Tibial nerve (tissue), 4 donors: Measurements from ENCODE around the gene NECTIN1. TPM values are rescaled to one million over a fixed set of nuclear protein-coding genes. Genes with fewer than 3 reads are reported as not detected.

Source experiments
- DNase-seq, 2 donors: peaks; one replicate each; pipeline ENCODE4 v3.0.0-alpha.2; 2019; ENCODE audit warnings: low spot score in 2 of 2
- H3K27ac ChIP-seq, 4 donors: fragments of 200-600 bp; sonication (generic) in 3 of 4; one replicate each; pipeline ENCODE4 v1.5.1; 2017 to 2019; ENCODE audit warnings: mild to moderate bottlenecking in 1 of 4
- H3K27me3 ChIP-seq, 2 donors: fragments of 200-600 bp; sonication (generic) in 1 of 2; one replicate each; pipeline versions ENCODE4 v1.5.1 to v1.6.0; 2017 to 2019
- H3K36me3 ChIP-seq, 3 donors: fragments of 200-600 bp; sonication (generic); one replicate each; pipeline ENCODE4 v1.5.1; 2018 to 2019
- H3K4me1 ChIP-seq, 4 donors: fragments of 200-600 bp; sonication (generic) in 3 of 4; one replicate each; pipeline ENCODE4 v1.5.1; 2017 to 2019
- H3K4me3 ChIP-seq, 4 donors: fragments of 200-600 bp; sonication (generic) in 3 of 4; one replicate each; pipeline ENCODE4 v1.5.1; 2017 to 2019; ENCODE audit warnings: mild to moderate bottlenecking in 1 of 4, moderate library complexity in 1 of 4
- H3K9me3 ChIP-seq, 4 donors: fragments of 200-600 bp; sonication (generic) in 3 of 4; one replicate each; pipeline ENCODE4 v1.5.1; 2017 to 2019
- EP300 ChIP-seq, 2 donors: sonication (generic); formaldehyde crosslinking; IDR thresholded peaks; one replicate each; pipeline ENCODE4 v1.6.1; 2017; ENCODE audit warnings: antibody characterized with exemption in 2 of 2, mild to moderate bottlenecking in 1 of 2
- POLR2A ChIP-seq, 2 donors: fragments of 450-650 bp; IDR thresholded peaks; one replicate each; pipeline ENCODE4 v1.6.1; 2017; ENCODE audit warnings: antibody characterized with exemption in 2 of 2, mild to moderate bottlenecking in 2 of 2, moderate library complexity in 2 of 2
- WGBS, 2 donors: methylation state at CpG; one replicate each; pipeline ENCODE4 v1.1.5; 2018; 5-methylcytosine and 5-hydroxymethylcytosine counted together
- total RNA-seq, 4 donors: library from RNA; depleted of rRNA; stranded (reverse); fragments of >200 nt; gene quantifications; one replicate each; pipeline ENCODE4 v1.1.0, GENCODE V29; 2016
- TF ChIP-seq, protein P1 (sequence below), 5 experiments: fragments of 200-600 bp in 3 of 5; fragments of 450-650 bp in 2 of 5; sonication (generic) in 3 of 5; IDR thresholded peaks; one replicate each; pipeline ENCODE4 v1.5.1; 2016 to 2019; ENCODE audit warnings: antibody characterized with exemption in 5 of 5, mild to moderate bottlenecking in 3 of 5, moderate library complexity in 2 of 5

Gene NECTIN1
- total RNA-seq, 4 donors from 2014 or later = 6.0 to 29.1 (median 14.0) TPM

DNA sequence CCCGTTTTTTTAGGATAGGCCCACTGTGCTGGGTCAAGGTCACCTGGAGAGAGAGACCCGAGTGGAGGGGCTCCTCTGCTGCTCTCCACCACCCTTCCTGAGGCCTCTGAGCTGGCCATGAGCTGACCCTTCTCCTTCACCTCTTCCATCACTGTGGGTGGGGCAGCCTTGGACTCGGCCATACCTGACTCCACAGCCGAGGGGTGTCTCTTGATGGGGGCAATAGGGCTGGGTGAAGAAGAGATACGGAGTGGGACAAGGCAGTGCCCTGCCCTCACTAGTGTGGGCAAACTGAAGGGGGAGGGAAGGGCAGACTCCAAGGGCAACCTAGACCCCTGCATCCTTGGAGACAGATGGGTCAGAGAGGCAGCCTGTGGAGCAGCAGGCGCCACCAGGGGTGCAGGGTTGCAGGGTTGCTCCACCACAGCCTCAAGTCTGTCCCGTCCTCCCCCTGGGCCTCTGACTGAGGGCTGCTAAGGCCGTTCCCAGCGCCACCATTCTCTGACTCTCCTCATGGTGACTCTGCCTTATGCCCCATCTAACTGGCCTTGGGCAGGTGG is 20.1 kb upstream of the NECTIN1 start:
- H3K36me3 ChIP-seq = no peaks in the 10 kb centered on the region
- 78 to 88% methylated on average over 9 of the region's 9 CpGs for WGBS, 2 donors
- H3K9me3 ChIP-seq = no peaks in the 10 kb centered on the region
- TF ChIP-seq POLR2A (IDR thresholded peaks at IDR 0.05) (no peak), EP300 (IDR thresholded peaks at IDR 0.05) (no peak)
- TF ChIP-seq, protein P1, sequence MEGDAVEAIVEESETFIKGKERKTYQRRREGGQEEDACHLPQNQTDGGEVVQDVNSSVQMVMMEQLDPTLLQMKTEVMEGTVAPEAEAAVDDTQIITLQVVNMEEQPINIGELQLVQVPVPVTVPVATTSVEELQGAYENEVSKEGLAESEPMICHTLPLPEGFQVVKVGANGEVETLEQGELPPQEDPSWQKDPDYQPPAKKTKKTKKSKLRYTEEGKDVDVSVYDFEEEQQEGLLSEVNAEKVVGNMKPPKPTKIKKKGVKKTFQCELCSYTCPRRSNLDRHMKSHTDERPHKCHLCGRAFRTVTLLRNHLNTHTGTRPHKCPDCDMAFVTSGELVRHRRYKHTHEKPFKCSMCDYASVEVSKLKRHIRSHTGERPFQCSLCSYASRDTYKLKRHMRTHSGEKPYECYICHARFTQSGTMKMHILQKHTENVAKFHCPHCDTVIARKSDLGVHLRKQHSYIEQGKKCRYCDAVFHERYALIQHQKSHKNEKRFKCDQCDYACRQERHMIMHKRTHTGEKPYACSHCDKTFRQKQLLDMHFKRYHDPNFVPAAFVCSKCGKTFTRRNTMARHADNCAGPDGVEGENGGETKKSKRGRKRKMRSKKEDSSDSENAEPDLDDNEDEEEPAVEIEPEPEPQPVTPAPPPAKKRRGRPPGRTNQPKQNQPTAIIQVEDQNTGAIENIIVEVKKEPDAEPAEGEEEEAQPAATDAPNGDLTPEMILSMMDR (IDR thresholded peaks at IDR 0.05) = no peak
- H3K27ac ChIP-seq = no peak overlapping the region
- no peak for DNase-seq
- H3K27me3 ChIP-seq = no peaks in the 10 kb centered on the region
- peaks cover 0 to 29% (median 16%) of the 10 kb centered on the region in 4 donors for H3K4me1 ChIP-seq
- H3K4me3 ChIP-seq = no peak overlapping the region

DNA sequence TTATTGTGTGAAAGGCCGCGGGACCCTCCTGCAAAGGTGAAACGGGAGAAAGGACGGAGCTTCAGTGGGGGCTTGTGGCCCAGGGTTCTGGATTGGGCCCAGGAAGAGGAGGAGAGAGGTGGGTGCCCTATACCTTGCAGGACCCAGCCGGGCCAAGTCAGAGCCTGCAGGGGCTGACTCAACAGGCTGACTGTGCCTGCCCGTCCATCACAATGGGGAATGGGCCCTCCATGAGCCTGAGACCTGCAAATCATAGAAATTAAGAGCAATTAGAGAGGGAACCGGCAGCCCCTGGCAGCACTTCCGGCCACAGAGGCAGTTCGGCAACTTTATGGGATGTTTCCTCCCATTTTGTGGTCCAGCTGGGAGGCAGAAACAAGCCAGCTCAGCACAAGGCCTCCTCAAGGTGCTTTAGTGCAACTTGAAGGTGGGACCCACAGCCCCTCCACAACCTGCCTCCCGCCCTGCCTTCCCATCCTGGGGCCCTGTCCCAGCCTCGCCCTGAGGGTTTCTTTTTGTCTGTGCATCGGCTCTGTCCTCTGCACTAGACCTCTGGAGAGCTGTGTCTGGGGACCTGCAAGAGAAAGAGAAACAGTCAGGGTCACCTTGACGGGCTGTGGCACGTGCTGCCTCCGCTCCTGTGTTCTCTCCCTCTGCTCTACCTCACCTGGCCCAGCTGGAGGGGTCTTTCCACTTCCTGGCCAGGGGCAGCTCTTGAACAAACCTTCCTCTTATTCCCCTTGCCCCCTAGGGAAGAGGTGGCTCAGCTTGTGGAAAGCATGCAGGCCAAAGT is 19.1 kb upstream of the NECTIN1 start:
- TF ChIP-seq, protein P1 (IDR thresholded peaks at IDR 0.05) = no peak
- TF ChIP-seq POLR2A (IDR thresholded peaks at IDR 0.05) (no peak), EP300 (IDR thresholded peaks at IDR 0.05) (no peak)
- Histone ChIP-seq H3K36me3 (no peaks in the 10 kb centered on the region), H3K27me3 (no peaks in the 10 kb centered on the region), H3K4me3 (no peak overlapping the region), H3K4me1 (peaks cover 0 to 27% (median 9%) of the 10 kb centered on the region in 4 donors), H3K9me3 (no peaks in the 10 kb centered on the region), H3K27ac (no peak overlapping the region)
- WGBS, 2 donors = 81 to 83% methylated on average over 14 of the region's 15 CpGs
- DNase-seq = no peak

DNA sequence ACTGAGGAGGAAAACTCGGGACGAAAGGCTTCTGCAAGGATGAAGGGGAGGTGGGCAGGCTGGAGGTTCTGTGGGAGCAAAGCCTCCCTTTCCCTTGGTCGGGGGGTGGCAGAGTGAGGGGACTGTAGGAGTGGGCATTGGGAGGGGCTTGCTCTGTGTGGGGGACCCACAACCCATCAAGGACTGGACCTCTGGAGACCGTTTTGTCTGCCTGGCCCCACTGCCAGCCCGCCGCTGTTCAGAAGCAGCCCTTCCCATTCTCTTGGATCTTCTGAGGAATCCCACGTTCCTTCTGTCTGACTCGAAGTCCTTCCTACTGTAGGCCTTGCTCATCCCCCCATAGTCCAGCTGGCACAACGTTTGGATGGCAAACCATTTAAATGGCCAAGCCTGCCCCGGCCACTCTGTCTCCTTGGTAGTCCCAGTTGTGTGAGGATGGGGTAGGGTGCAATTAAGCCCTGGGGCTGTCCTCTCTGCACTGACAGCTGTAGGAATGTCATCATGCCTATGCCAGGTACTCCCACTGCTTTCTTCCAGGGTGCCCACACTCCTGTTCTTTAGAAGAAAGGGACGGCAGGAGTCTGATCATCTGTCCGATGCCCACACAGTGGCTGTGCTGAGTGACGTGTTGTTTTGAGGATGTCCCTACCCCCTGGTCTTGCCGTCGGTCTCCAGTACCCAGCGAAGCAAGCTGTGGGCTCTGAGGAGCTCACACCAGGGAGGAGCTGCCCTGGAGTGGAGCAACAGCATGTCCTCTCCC is 17.0 kb upstream of the NECTIN1 start:
- 78 to 86% methylated on average over 14 of the region's 16 CpGs for WGBS, 2 donors

DNA sequence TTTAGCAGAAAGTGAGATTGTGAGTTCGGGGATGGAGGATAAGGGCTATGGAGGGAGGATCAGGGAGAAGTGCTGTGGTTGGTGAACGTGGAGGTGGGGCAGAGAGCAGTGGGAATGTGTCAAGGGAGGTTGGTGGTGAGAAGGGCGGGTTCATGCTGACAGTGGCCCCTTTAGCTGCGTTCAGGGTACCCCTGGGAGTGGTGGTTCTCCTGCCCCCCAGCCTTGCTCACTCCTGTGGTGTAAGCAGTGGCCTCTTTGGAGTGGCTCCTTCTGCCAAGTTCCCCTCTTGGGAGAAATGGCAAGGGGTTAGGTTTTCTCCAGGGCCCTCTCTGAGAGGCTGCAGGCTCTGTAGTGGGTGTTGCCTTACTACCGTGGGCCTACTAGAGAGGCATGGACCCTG is 16.1 kb upstream of the NECTIN1 start:
- TF ChIP-seq EP300 (IDR thresholded peaks at IDR 0.05) = no peak
- TF ChIP-seq POLR2A (IDR thresholded peaks at IDR 0.05) = no peak
- TF ChIP-seq, protein P1 (IDR thresholded peaks at IDR 0.05) = no peak
- Histone ChIP-seq H3K27me3 (peaks cover 0 to 18% of the 10 kb centered on the region in 2 donors), H3K4me3 (no peak overlapping the region), H3K27ac (no peak overlapping the region), H3K4me1 (peaks cover 0 to 27% (median 6%) of the 10 kb centered on the region in 4 donors), H3K36me3 (no peaks in the 10 kb centered on the region), H3K9me3 (no peaks in the 10 kb centered on the region)
- no peak for DNase-seq
- WGBS, 2 donors = 71 to 80% methylated on average over 4 of the region's 5 CpGs

More for the DNA sequence above, 17.0 kb upstream of the NECTIN1 start:
- Histone ChIP-seq H3K9me3 (no peaks in the 10 kb centered on the region), H3K4me3 (no peak overlapping the region), H3K27ac (no peak overlapping the region), H3K4me1 (peaks cover 0 to 27% (median 6%) of the 10 kb centered on the region in 4 donors), H3K27me3 (peaks cover 0 to 14% of the 10 kb centered on the region in 2 donors), H3K36me3 (no peaks in the 10 kb centered on the region)
- TF ChIP-seq EP300 (IDR thresholded peaks at IDR 0.05) (no peak), POLR2A (IDR thresholded peaks at IDR 0.05) (no peak)
- TF ChIP-seq, protein P1 (IDR thresholded peaks at IDR 0.05) = no peak
- no peak for DNase-seq
